GM21360 (cell line): ENCODE results near the gene POP5.
A peak's percentile ranks its signal among the peaks of the same experiment; 100 is the strongest.
"Not testable (repeated sequence)": the region's sequence is repeated elsewhere in the genome, so short reads cannot be mapped to it uniquely, and the experiment has no call there.

Source experiments
- ATAC-seq: cut with Tn5 transposase; IDR thresholded peaks from one replicate; pipeline ENCODE4 v1.9.1; 2021; ENCODE audit warnings: mild to moderate bottlenecking, moderate library complexity; ENCODE audit not compliant: unreplicated experiment

The POP5 gene

GRCh38 chr12:120538281-120539156 lies 42.7 kb downstream of the POP5 start:
- ATAC-seq = no peak

- ATAC-seq = no peak
Measured at GRCh38 chr12:120537856-120538220, 43.4 kb downstream of the POP5 start.

GRCh38 chr12:120536064-120536791 lies 45.0 kb downstream of the POP5 start:
- ATAC-seq = no peak

- ATAC-seq = peak; percentile 42
Measured at GRCh38 chr12:120534703-120535655, 46.2 kb downstream of the POP5 start.

GRCh38 chr12:120534203-120534702 lies 46.9 kb downstream of the POP5 start, which contains the start of gene RNF10:
Gene RNF10, plus strand, starts transcription at chr12:120534356. Its CDS starts 456 bp downstream, at chr12:120534812.
- ATAC-seq = peak; percentile 51

GRCh38 chr12:120532701-120533238 lies 48.4 kb downstream of the POP5 start:
- ATAC-seq = no peak

- not testable (repeated sequence) for ATAC-seq
Measured at GRCh38 chr12:120530418-120530761, 50.8 kb downstream of the POP5 start.

- ATAC-seq = no peak
Measured at GRCh38 chr12:120529641-120530417, 51.4 kb downstream of the POP5 start.

GRCh38 chr12:120528861-120529525 lies 52.2 kb downstream of the POP5 start, which contains the start of gene COQ5:
Gene COQ5, minus strand, starts transcription at chr12:120529158. Its CDS starts 17 bp downstream, at chr12:120529141.
- ATAC-seq = peak; percentile 71
